Endothelial cell of umbilical vein (primary cell): Measurements from ENCODE around the gene RPTN. TPM values are rescaled to one million over a fixed set of nuclear protein-coding genes. Genes with fewer than 3 reads are reported as not detected.

ENCODE experiments used
- BruUV-seq: library from RNA; stranded (reverse); fragments of 400-500 nt; replicated peaks from 2 replicates; lab custom pipeline; 2021; lab: Mats Ljungman, UMichigan
- CTCF ChIA-PET: fragments of 300-600, 350-600 bp; sonication (Branson Sonifier 250); formaldehyde crosslinking; loops from one replicate; lab custom pipeline; 2021; ENCODE audit warnings: antibody characterized with exemption, inconsistent platforms; lab: Charles Lee
- POLR2A ChIA-PET: fragments of 300-600, 350-600 bp; sonication (Branson Sonifier 250); formaldehyde crosslinking; loops from one replicate; lab custom pipeline; 2021; ENCODE audit warnings: antibody characterized with exemption, inconsistent platforms; lab: Charles Lee
- DNase-seq: peaks from one replicate; pipeline ENCODE4 v3.0.0-alpha.2; 2011; ENCODE audit warnings: low read depth, low spot score
- FAIRE-seq: peaks from 2 replicates; lab custom pipeline; 2011; peaks lifted over from hg19 to GRCh38; lab: Jason Lieb, UNC
- H2AFZ ChIP-seq: 2 replicates; pipeline ENCODE4 v1.6.0; 2012; ENCODE audit warnings: low read depth, low read length, control low read depth, inconsistent platforms
- H3K27ac ChIP-seq: 2 replicates; pipeline ENCODE4 v1.5.1; 2011; ENCODE audit warnings: low read depth, mild to moderate bottlenecking, control low read depth, low read length, moderate library complexity; ENCODE audit not compliant: insufficient read depth
- H3K27me3 ChIP-seq, 2 experiments: 2 replicates each; pipeline versions ENCODE4 v1.6.0 to v1.6.1; 2011; ENCODE audit warnings: low read length in 2 of 2, mixed read lengths in 1 of 2; ENCODE audit not compliant: control insufficient read depth in 2 of 2, insufficient read depth in 2 of 2
- H3K36me3 ChIP-seq, 2 experiments: 2 replicates in 1 of 2; 3 replicates in 1 of 2; pipeline ENCODE4 v1.5.1; 2011; ENCODE audit warnings: low read length in 2 of 2, mild to moderate bottlenecking in 1 of 2, moderate library complexity in 1 of 2; ENCODE audit not compliant: control insufficient read depth in 2 of 2, insufficient read depth in 2 of 2; ENCODE audit errors: extremely low read depth in 1 of 2
- H3K4me1 ChIP-seq: 3 replicates; pipeline ENCODE4 v1.5.1; 2011; ENCODE audit warnings: mild to moderate bottlenecking, low read length; ENCODE audit not compliant: control insufficient read depth, insufficient read depth; ENCODE audit errors: extremely low read depth
- H3K4me2 ChIP-seq: 2 replicates; pipeline ENCODE4 v1.6.1; 2011; ENCODE audit warnings: low read length, control low read depth, mixed read lengths; ENCODE audit not compliant: insufficient read depth
- H3K4me3 ChIP-seq, 3 experiments: fragments of 200-600 bp in 1 of 3; sonication (generic), shearing (Covaris generic) in 1 of 3; replicated peaks in 1 of 3; 2 replicates each; pipeline ENCODE4 v1.5.1; 2011 to 2016; ENCODE audit warnings: control low read depth in 3 of 3, low read length in 3 of 3, mild to moderate bottlenecking in 2 of 3, inconsistent platforms in 1 of 3, low read depth in 1 of 3, moderate library complexity in 1 of 3; ENCODE audit not compliant: insufficient read depth in 1 of 3
- H3K79me2 ChIP-seq: 2 replicates; pipeline ENCODE4 v1.6.0; 2012; ENCODE audit warnings: low read length, inconsistent platforms; ENCODE audit not compliant: control insufficient read depth, insufficient read depth
- H3K9ac ChIP-seq: replicated peaks from 2 replicates; pipeline ENCODE3; 2011; ENCODE audit warnings: low read length, control low read depth; ENCODE audit not compliant: insufficient read depth; ENCODE audit errors: extremely low read depth
- H3K9me1 ChIP-seq: replicated peaks from 3 replicates; pipeline ENCODE4 v1.6.0; 2011; ENCODE audit warnings: mild to moderate bottlenecking, low read length; ENCODE audit not compliant: control insufficient read depth, insufficient read depth; ENCODE audit errors: extremely low read depth
- H3K9me3 ChIP-seq: replicated peaks from 2 replicates; pipeline ENCODE4 v1.5.1; 2012; ENCODE audit warnings: low read length, inconsistent platforms; ENCODE audit not compliant: control insufficient read depth, insufficient read depth
- H4K20me1 ChIP-seq: replicated peaks from 2 replicates; pipeline ENCODE3; 2011; ENCODE audit warnings: mild to moderate bottlenecking, low read length; ENCODE audit not compliant: control insufficient read depth, insufficient read depth; ENCODE audit errors: extremely low read depth
- CTCF ChIP-seq, 2 donors: IDR thresholded peaks; 1 replicate in 1 of 2; 2 replicates in 1 of 2; pipeline ENCODE4 v1.5.1; 2011; ENCODE audit warnings: low read length in 2 of 2, mild to moderate bottlenecking in 2 of 2, moderate library complexity in 2 of 2, control low read depth in 1 of 2, inconsistent platforms in 1 of 2, low read depth in 1 of 2; ENCODE audit not compliant: insufficient read depth in 1 of 2; ENCODE audit errors: extremely low read depth in 1 of 2
- JUN ChIP-seq: IDR thresholded peaks from 2 replicates; pipeline ENCODE4 v1.6.1; 2011; ENCODE audit warnings: borderline replicate concordance, low read depth; ENCODE audit not compliant: insufficient read length, insufficient read depth
- dilution Hi-C: fragments of 300-500 bp; cut with MboI; formaldehyde crosslinking; loops from one replicate; pipeline ENCODE4 v1.15.0; 2019; ENCODE audit warnings: low sequenced_read_pairs; ENCODE audit not compliant: extremely low pct_ligation_motif_present
- intact Hi-C: fragments of 100-400 bp; cut with micrococcal nuclease; formaldehyde crosslinking; loops from one replicate; pipeline ENCODE4 v1.10.0; 2022
- polyA plus RNA-seq, 4 experiments: library from polyadenylated mRNA; depleted of rRNA in 3 of 4; stranded (reverse) in 3 of 4; unstranded in 1 of 4; fragments of >200 nt; gene quantifications; 2 replicates each; pipeline versions ENCODE4 v1.2.1 to v1.2.3, GENCODE V29; 2011 to 2012; ENCODE audit warnings: missing spikeins in 1 of 4
- total RNA-seq: library from RNA; stranded (reverse); gene quantifications from 2 replicates; pipeline ENCODE4 v1.2.3, GENCODE V29; 2021

RPTN gene
- total and polyA plus RNA-seq, 2 donors (not counting 3 experiments of a cell fraction or from before 2014, with no cell fraction given) = not detected

- ChIA-PET POLR2A (no interaction called here), CTCF (interaction anchor here (0.6 to 1.5 kb wide), 3 partner anchors 297 to 316 kb away, joined by 3 to 5 read pairs (median 4); no protein-coding TSS in a partner anchor)
- Histone ChIP-seq H3K27me3 (no peaks in the 10 kb centered on the region), H3K4me3 (no peak overlapping the region), H3K9me3 (no peaks in the 10 kb centered on the region), H3K4me2 (no peak overlapping the region), H3K36me3 (no peaks in the 10 kb centered on the region), H3K27ac (no peak overlapping the region), H3K79me2 (no peaks in the 10 kb centered on the region), H3K9ac (no peak overlapping the region), H2AFZ (no peak overlapping the region), H3K4me1 (no peaks in the 10 kb centered on the region), H4K20me1 (no peaks in the 10 kb centered on the region), H3K9me1 (no peaks in the 10 kb centered on the region)
- no TSS peak for BruUV-seq
- FAIRE-seq (no peak), DNase-seq (no peak)
- TF ChIP-seq CTCF (IDR thresholded peaks at IDR 0.05; ENCODE audit: extremely low read depth in 1 of 2, insufficient read depth in 1 of 2, low read depth in 1 of 2, low read length in 2 of 2) = no peak
- dilution Hi-C loops = no loop called here
- intact Hi-C loops = no loop called here
These were observed 15.7 kb downstream of the RPTN start for GRCh38 chr1:152143150-152143887.

- Histone ChIP-seq H4K20me1 (no peaks in the 10 kb centered on the region), H3K79me2 (no peaks in the 10 kb centered on the region), H3K27me3 (no peaks in the 10 kb centered on the region), H3K9me3 (no peaks in the 10 kb centered on the region), H3K4me2 (no peak overlapping the region), H3K4me1 (no peaks in the 10 kb centered on the region), H3K9ac (no peak overlapping the region), H2AFZ (no peak overlapping the region), H3K36me3 (no peaks in the 10 kb centered on the region), H3K4me3 (no peak overlapping the region), H3K27ac (no peak overlapping the region), H3K9me1 (no peaks in the 10 kb centered on the region)
- no TSS peak for BruUV-seq
- intact Hi-C loops = loop anchor here (1.0 kb wide), 4 partner anchors 43 to 316 kb away; no protein-coding TSS in a partner anchor
- DNase-seq (peak; percentile 57), FAIRE-seq (peak; percentile 77)
- ChIA-PET CTCF (interaction anchor here (0.6 to 3.5 kb wide), 9 partner anchors 9 to 317 kb away, joined by 3 to 56 read pairs (median 4); partner anchors contain the start of gene RPTN), POLR2A (no interaction called here)
- dilution Hi-C loops = no loop called here
- TF ChIP-seq JUN (no peak), CTCF (IDR thresholded peaks at IDR 0.05; ENCODE audit: extremely low read depth in 1 of 2, insufficient read depth in 1 of 2, low read depth in 1 of 2, low read length in 2 of 2) (peak; percentile 63 to 65)
These were observed 16.9 kb downstream of the RPTN start for GRCh38 chr1:152141971-152142584.
